Peyer's patch (tissue), 4 donors: ENCODE results near the gene METTL26. TPM values are rescaled to one million over a fixed set of nuclear protein-coding genes. Genes with fewer than 3 reads are reported as not detected.

Source experiments
- DNase-seq, 3 donors: peaks; one replicate each; pipeline ENCODE4 v3.0.0-alpha.2; 2017 to 2019
- H3K27ac ChIP-seq, 4 donors: fragments of 200-600 bp; sonication (generic); one replicate each; pipeline ENCODE4 v1.5.1; 2016 to 2019
- H3K27me3 ChIP-seq, 2 donors: fragments of 200-600 bp; sonication (generic); one replicate each; pipeline ENCODE4 v1.5.1; 2019
- H3K36me3 ChIP-seq, 3 donors: fragments of 200-600 bp; sonication (generic); one replicate each; pipeline ENCODE4 v1.5.1; 2016 to 2019
- H3K4me1 ChIP-seq, 4 donors: fragments of 200-600 bp; sonication (generic); one replicate each; pipeline ENCODE4 v1.5.1; 2016 to 2019
- H3K4me3 ChIP-seq, 4 donors: fragments of 200-600 bp; sonication (generic); 1 replicate in 3 of 4; 2 replicates in 1 of 4; pipeline ENCODE4 v1.5.1; 2016 to 2019; ENCODE audit warnings: mild to moderate bottlenecking in 1 of 4
- H3K9me3 ChIP-seq, 4 donors: fragments of 200-600 bp; sonication (generic); one replicate each; pipeline ENCODE4 v1.5.1; 2016 to 2019; ENCODE audit warnings: mild to moderate bottlenecking in 1 of 4
- CTCF ChIP-seq, 6 experiments: fragments of 450-650 bp in 4 of 6; fragments of 200-600 bp in 2 of 6; sonication (generic) in 1 of 6; IDR thresholded peaks; one replicate each; pipeline ENCODE4 v1.5.1; 2017 to 2019; ENCODE audit warnings: antibody characterized with exemption in 6 of 6, mild to moderate bottlenecking in 3 of 6, moderate library complexity in 1 of 6
- POLR2A ChIP-seq, 2 donors: fragments of 450-650 bp; IDR thresholded peaks; one replicate each; pipeline ENCODE4 v1.5.1; 2017; ENCODE audit warnings: antibody characterized with exemption in 2 of 2, mild to moderate bottlenecking in 2 of 2, moderate library complexity in 2 of 2
- total RNA-seq, 4 donors: library from RNA; depleted of rRNA; stranded (reverse); fragments of >200 nt; gene quantifications; one replicate each; pipeline ENCODE4 v1.1.0, GENCODE V29; 2016

METTL26 gene
- total RNA-seq, 4 donors from 2014 or later = 44.5 to 153 (median 60.2) TPM

GRCh38 chr16:637081-638018 is 1.2 kb upstream of the METTL26 start:
- H3K27ac ChIP-seq = peak overlapping the region; percentile 87 to 98 (median 92)
- H3K27me3 ChIP-seq = no peaks in the 10 kb centered on the region
- peaks cover 0 to 22% (median 12%) of the 10 kb centered on the region in 4 donors for H3K4me1 ChIP-seq
- peak overlapping the region; percentile 60 to 96 (median 88) for H3K4me3 ChIP-seq
- H3K36me3 ChIP-seq = peaks cover 0 to 13% (median 0%) of the 10 kb centered on the region in 3 donors
- DNase-seq = peak in 2 of 3 donors; percentile 92 to 95
- no peaks in the 10 kb centered on the region for H3K9me3 ChIP-seq
- TF ChIP-seq POLR2A (IDR thresholded peaks at IDR 0.05) = no peak
- TF ChIP-seq CTCF (IDR thresholded peaks at IDR 0.05) = no peak

- Histone ChIP-seq H3K27me3 (no peaks in the 10 kb centered on the region), H3K4me3 (peak overlapping the region; percentile 60 to 96 (median 88)), H3K36me3 (peaks cover 0 to 13% (median 0%) of the 10 kb centered on the region in 3 donors), H3K27ac (peak overlapping the region; percentile 87 to 98 (median 92)), H3K4me1 (peaks cover 0 to 25% (median 15%) of the 10 kb centered on the region in 4 donors), H3K9me3 (no peaks in the 10 kb centered on the region)
- no peak for TF ChIP-seq CTCF (IDR thresholded peaks at IDR 0.05)
- TF ChIP-seq POLR2A (IDR thresholded peaks at IDR 0.05) = no peak
- no peak for DNase-seq
Measured at GRCh38 chr16:635573-636205, 416 bp downstream of the METTL26 start.

GRCh38 chr16:634996-635395 is 1.1 kb downstream of the METTL26 start:
- H3K4me3 ChIP-seq = peak overlapping the region in 2 of 4 donors; percentile 60 to 95
- H3K27me3 ChIP-seq = no peaks in the 10 kb centered on the region
- DNase-seq = no peak
- TF ChIP-seq POLR2A (IDR thresholded peaks at IDR 0.05) = no peak
- TF ChIP-seq CTCF (IDR thresholded peaks at IDR 0.05) = no peak
- peaks cover 0 to 13% (median 0%) of the 10 kb centered on the region in 3 donors for H3K36me3 ChIP-seq
- H3K4me1 ChIP-seq = peaks cover 0 to 31% (median 16%) of the 10 kb centered on the region in 4 donors
- H3K9me3 ChIP-seq = no peaks in the 10 kb centered on the region
- no peak overlapping the region for H3K27ac ChIP-seq

GRCh38 chr16:634051-634670 is 1.9 kb downstream of the METTL26 start:
- Histone ChIP-seq H3K36me3 (peaks cover 0 to 13% (median 0%) of the 10 kb centered on the region in 3 donors), H3K4me1 (peaks cover 0 to 38% (median 16%) of the 10 kb centered on the region in 4 donors), H3K9me3 (no peaks in the 10 kb centered on the region), H3K27me3 (no peaks in the 10 kb centered on the region), H3K4me3 (no peak overlapping the region), H3K27ac (no peak overlapping the region)
- TF ChIP-seq CTCF (IDR thresholded peaks at IDR 0.05) (no peak), POLR2A (IDR thresholded peaks at IDR 0.05) (no peak)
- DNase-seq = no peak

- Histone ChIP-seq H3K9me3 (no peaks in the 10 kb centered on the region), H3K4me1 (peaks cover 0 to 38% (median 16%) of the 10 kb centered on the region in 4 donors)
Measured at GRCh38 chr16:633336-634050, 2.6 kb downstream of the METTL26 start.

More at GRCh38 chr16:633336-634050, 2.6 kb downstream of the METTL26 start:
- TF ChIP-seq CTCF (IDR thresholded peaks at IDR 0.05) = no peak
- no peak for TF ChIP-seq POLR2A (IDR thresholded peaks at IDR 0.05)
- Histone ChIP-seq H3K36me3 (peaks cover 0 to 20% (median 0%) of the 10 kb centered on the region in 3 donors), H3K27me3 (no peaks in the 10 kb centered on the region), H3K4me3 (no peak overlapping the region), H3K27ac (no peak overlapping the region)
- DNase-seq = no peak
